ENCODE measurements around the gene NPPA.
"Not testable (repeated sequence)": the region's sequence is repeated elsewhere in the genome, so short reads cannot be mapped to it uniquely, and the experiment has no call there.

The NPPA gene

DNA sequence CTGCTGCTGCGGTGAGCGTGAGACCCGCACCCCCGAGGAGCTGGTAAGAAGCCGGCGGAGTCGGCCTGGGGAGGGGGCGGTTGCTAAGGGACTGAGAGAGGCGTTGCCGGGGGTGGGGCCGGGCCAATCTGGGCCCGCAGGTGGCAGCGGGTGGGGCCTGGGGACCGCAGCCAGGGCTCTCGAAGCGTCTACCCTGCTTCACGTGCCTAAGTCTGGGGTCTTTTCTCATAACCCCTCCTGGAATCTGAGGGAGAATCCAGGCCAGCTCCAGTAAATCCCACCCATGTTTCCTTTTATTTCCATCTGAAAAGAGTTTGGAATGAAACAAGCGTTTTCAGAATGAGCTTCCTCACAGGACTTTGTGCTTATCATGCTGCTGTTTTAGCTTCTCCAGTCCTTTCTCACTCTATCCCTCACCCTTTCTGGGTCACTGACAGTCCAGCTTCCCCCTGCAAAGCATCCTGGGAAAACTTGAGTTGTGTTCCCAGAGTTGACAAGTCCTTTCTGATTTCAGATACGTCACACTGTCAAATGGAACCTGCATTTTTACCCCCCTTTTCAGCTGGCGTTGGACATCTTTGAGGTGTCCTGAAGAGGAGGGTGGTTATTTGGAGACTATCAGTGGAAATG is 41.2 kb downstream of the NPPA start:
- DNase-seq (ENCODE audit: low read depth) = no peak

DNA sequence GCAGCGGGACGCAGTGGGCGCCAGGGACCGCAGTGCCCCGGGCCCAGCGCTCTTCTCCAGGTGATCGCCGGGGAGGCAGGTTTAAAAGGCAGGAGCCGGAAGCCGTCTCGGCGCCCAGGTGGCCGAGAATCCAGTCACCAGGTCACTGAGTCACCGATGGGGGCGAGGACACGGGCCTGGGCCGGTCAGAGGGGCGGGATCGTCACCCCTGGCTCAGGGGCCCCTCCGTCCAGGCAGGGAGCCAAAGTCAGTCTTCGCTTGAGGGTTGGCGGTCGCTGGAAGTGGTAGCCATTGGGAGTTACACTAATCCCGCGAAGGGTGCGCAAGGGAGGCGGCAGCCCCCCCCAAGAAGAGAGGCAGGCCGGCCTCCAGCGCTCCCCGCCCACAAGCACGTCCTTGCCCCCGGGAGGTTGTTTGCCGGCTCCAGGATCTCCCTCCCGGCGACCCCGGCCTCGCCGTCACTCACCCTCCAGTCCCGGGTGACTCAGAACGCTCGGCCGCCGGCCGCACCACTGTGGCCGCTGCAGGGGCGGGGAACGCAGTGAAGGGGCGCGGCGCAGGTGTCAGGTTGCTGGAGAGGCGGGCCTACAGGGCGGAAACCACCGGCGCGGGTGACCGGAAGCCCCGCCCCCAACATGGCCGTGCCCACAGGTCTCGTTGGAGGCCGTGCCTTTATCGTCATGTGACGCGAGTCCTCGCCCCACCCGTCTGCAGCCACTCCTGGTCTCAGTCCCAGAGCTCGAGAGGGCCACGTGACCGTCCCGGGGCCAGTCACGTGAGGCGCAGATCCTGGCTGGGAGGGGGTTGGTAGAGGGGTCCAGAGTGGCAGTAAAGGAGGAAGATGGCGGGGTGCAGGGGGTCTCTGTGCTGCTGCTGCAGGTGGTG is 41.9 kb downstream of the NPPA start, which contains the start of the genes CLCN6 and MTHFR:
Gene CLCN6 (plus strand): TSS at position 770 of the 885 bp plus-strand sequence. CDS start 72 bp downstream, at position 842.
Gene MTHFR (minus strand): TSS at position 543 of the 885 bp plus-strand sequence. CDS start 2,848 bp downstream, outside the sequence.
- peak; percentile 94 for DNase-seq (ENCODE audit: low read depth)

DNA sequence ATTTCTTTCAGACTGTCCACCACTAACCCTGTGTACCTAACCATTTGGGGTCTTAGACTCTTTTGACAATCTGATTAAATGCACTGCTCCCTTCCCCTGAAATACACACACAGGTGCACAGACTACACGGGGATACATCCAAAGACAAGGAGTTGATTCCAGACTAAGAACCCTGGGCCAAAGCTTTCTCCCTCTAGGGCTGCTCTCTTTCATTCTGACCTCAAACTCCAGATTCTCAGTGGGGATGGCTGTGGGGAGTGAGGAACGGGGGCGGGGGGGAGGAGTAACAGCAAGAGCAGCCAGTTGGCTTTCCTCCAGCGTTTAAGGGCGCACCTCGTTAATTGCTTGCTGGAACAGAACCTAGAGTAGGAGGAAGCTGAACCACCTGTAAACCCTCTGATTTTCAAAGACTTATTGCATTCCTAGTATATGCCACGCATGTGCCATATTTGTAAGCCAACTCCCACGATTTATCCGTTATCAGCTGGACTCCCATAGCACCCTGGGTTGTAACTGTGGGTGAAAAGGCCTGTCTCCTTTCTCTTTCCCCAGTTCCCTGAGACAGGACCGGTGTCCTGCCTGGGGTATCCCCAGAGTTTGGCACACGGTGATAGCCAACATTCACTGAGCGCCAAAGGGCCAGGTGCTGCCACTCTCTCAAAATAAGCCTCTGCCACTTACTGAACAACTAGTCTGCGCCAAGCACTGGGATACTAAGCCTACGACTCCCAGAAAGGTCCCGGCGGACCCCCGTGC is 42.7 kb downstream of the NPPA start:
- DNase-seq (ENCODE audit: low read depth) = no peak

DNA sequence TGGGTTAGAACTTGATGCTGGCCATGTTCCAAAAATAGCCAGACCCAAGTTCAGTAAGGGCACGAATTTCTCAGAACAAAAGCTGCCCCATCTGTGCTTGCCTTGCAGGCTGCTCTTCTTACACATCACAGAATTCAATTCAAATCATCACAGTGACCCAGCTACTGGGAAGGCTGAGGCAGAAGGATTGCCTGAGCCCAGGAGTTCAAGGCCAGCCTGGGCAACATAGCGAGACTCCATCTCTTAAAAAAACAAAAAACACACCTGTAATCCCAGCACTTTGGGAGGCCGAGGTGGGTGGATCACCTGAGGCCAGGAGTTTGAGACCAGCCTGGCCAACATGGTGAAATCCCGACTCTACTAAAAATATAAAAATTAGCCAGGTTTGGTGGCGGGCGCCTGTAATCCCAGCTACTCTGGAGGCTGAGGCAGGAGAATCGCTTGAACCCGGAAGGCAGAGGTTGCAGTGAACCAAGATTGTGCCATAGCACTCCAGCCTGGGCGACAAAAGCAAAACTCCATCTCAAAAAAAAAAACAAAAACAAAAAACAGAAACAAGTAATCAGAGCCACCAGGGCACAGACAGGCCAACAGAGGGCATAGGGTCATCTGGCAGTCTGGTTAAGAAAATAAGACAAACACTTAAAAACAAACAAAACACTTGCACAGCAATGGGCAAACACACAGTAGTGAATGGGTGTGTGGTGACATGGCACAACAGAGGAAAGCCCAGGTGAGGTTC is 43.5 kb downstream of the NPPA start:
- not testable (repeated sequence) for DNase-seq (ENCODE audit: low read depth)

DNA sequence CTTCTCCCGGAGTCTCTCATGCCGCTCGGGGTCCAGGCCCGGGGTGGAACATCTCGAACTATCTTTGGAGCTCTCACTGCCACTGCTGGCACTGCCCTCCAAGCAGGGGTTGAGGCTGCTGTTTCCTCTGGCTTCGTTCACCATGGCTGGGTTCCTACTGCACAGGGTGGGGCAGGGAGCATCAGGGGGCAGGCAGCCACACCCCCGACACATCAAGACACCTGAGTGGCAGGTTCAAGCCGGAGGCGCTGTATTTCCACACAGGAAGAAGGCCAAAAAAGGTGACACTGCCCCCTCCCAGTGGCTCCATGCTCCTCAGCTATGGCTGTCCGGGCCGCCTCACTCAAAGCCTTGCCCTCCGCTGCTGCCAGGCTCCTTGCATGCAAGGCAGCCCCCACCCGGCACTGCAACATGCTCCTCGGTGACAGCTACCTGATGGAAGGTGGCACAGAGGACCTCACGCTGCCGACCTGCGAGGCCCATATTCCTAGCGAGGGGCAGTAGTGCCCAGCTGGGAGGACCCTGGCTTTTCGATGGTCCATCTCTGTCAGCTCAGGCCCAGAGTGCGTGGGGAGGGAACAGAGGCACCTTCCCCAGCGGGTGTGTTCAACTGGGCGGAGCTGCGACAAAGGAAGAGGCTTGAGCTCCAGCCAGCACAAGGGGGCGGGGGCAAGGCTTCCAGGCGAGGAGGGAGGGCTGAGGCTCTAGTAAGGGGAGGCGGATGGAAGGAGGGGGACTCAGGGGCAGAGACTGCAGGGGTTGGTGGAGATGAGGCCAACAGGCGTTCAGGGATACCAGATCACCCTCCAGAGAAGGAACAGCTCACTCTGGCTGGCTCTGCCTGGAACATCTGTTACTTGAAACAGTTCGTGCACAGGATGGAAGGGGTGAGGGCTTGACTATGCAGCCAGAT is 44.4 kb downstream of the NPPA start:
- DNase-seq (ENCODE audit: low read depth) = peak; percentile 66

DNA sequence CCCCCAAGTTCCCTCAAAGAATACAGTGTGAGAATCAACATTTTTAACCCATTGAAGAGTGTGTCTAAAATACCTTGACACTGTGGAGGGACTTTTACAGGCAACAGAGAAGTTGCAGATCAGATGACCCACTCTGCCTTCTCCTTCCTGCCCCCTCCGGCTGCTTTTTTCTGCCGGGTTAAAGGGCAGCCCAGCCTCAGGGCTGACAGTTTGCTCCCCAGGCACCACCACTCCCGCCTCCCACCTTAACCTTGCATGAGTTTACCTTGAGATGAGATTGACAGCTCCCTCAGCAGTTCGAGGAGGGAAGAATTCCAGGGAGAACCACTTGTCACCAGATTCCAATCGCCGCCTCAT is 45.0 kb downstream of the NPPA start:
- no peak for DNase-seq (ENCODE audit: low read depth)

DNA sequence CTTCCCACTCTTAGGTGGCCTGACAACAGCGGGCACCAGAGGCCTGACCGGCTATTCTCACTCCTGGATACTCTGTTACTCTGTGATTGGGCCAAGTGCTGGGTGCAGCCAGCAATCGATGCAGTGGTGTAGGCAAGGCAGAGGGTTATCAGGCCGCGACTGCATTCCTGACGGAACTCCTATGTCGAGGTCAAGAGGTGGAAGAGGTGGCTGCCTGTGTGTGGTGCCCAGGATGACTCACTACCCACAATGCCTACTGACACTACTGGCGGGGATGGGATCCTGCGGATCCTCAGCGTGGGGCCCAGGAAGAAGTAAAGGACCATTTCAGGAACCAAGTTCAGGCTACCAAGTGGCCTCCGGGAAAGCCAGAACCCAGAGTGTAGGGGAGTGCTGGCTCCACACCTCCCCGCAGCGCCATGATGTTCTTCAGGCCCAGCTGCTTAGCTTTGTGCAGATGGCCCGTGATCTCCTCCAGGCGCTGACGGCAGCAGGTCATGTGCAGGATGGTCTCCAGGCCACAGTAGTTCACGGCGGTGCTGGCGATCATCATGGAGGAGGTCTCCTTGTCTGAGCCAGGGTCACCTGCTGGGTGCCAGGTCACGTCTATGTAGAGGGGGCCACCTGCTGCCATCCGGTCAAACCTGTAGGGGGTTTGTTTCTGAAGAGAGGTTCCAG is 46.7 kb downstream of the NPPA start:
- no peak for DNase-seq (ENCODE audit: low read depth)

DNA sequence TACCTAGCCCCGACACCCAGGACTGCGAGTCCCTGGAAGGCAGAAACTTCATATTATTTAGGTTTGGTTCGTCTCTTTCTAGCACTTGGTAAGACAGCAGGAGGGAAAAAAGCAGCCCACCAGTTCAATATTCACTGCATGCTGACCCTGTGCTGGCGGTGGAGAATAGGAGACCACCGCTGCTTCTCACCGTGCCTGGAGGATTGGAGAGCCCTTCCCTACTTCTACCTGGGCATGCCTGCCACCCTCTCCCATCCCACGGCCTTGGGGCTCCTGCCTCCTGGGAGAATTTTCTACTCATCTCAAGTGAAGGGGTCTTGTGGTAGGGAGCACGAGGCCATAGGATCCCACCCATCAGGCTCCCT is 47.2 kb downstream of the NPPA start:
- no peak for DNase-seq (ENCODE audit: low read depth)

DNA sequence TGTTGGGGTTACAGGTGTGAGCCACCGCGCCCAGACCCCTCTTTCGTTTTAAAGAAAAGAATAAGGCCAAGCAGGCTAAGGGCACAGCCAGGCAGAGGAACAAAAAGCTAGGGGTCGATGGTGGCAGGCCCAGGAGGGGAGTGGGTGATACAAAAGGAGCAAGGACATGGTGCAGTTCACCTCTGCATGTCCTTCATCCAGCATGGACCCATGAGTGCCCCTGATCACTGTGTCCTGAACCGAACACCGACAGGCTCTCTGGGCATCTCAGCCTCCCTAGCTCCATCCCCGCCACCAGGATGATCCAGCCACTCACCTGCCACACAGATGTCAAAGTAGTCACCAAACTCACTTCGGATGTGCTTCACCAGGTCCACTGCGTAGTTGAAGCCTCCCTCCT is 47.7 kb downstream of the NPPA start:
- DNase-seq (ENCODE audit: low read depth) = no peak

DNA sequence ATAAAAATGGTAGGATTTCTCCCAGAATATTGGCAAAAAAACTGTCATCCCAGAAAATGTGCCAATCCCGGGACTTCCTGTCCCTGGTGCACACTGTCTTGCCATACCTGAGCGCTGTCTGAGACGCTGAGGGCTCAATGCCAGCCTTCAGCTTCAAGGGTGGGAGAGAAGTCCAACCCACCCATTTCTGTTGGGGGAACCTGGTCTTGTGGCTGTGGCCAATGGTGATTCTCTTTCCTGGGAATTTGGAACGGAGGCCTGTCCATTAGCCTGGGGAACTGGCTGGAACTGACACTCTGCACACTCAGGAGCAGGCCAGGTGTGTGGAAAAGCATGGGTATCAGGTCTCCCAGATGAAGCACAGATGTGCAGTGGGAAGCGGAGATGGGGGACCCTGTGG is 48.5 kb downstream of the NPPA start:
- DNase-seq (ENCODE audit: low read depth) = no peak

DNA sequence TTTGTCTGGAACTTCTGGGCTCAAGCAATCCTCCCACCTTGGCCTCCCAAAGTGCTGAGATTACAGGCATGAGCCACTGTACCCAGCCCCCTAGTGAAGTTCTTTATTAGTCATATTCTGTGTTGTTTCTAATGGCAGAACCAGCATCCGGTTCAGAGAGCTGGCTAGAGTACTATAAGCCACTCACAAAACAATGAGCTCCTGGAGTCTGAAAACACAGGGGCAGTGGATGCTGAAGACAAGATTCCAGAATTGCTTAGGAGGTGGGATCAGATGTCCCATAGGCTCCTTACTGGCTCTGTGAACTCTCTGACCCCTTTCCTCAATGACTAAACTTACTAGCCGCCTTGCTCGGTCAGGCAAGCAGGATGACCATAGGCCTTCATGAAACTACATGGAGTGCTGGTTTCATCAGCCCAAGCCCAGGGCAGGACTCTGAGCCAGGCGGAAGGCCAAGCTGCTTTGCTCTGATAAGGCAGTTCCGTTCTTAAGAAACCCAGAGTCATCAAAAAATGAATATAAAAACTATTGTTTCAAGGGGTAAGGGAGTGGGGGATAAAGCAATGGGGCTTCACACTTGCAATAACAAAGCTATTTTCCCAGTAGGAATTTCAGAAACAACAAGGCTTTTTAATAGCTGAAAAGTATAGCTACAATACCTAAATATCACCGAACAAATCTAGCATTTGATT is 49.9 kb downstream of the NPPA start:
- no peak for DNase-seq (ENCODE audit: low read depth)

DNA sequence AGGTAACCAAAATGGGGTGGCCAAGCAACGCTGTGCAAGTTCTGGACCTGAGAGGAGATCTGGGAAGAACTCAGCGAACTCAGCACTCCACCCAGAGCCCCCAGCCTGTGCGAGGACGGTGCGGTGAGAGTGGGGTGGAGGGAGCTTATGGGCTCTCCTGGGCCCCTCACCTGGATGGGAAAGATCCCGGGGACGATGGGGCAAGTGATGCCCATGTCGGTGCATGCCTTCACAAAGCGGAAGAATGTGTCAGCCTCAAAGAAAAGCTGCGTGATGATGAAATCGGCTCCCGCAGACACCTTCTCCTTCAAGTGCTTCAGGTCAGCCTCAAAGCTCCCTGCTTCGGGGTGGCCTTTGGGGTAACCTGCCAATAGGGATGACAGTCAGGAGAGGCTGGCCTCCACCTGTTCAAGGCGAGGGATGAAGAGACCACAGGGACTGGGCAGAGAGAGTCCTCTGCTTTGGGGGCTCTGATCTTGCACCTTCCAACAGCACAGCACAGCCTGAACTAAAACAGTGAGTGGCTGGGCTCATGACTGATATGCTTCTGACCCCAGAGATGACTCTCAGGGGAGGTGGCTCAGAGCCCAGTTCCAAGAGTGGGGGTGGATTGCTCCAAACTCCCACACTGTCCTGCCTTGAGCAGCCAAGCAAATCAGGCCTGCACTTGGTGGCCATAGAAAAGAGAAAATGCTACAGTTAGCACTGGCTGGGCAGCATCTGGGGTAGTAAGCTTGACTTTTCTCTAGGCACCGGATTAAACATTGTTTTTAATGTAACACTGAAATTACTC is 51.4 kb downstream of the NPPA start:
- no peak for DNase-seq (ENCODE audit: low read depth)
